HepG2 (cell line): Measurements from ENCODE around the gene ENTHD1. TPM values are rescaled to one million over a fixed set of nuclear protein-coding genes. Genes with fewer than 3 reads are reported as not detected.

Experiments
- ATAC-seq: fragments of 200-7000 bp; cut with Tn5 transposase; 3 replicates; pipeline ENCODE4 v1.9.1; 2020; ENCODE audit warnings: mild to moderate bottlenecking, moderate library complexity
- BruUV-seq: library from RNA; stranded (reverse); fragments of 400-500 nt; replicated peaks from 2 replicates; lab custom pipeline; 2021; lab: Mats Ljungman, UMichigan
- CTCF ChIA-PET: fragments of 300-600 bp; formaldehyde crosslinking; extraction: SDS; loops from one replicate; lab custom pipeline; 2021; ENCODE audit warnings: low total read pairs, inconsistent platforms, low intra/inter-chr PET ratio; lab: Yijun Ruan, JAX
- POLR2A ChIA-PET: fragments of 350-600 bp; sonication (Branson Sonifier 250); formaldehyde crosslinking; loops from one replicate; lab custom pipeline; 2020; ENCODE audit warnings: antibody characterized with exemption, inconsistent platforms; lab: Yijun Ruan, JAX
- DNase-seq: peaks from one replicate; pipeline ENCODE4 v3.0.0-alpha.2; 2015; ENCODE audit warnings: low spot score
- FAIRE-seq: peaks from 3 replicates; lab custom pipeline; 2011; peaks lifted over from hg19 to GRCh38; lab: Jason Lieb, UNC
- H2AFZ ChIP-seq: one replicate; pipeline ENCODE4 v1.6.1; 2011; ENCODE audit warnings: low read length, inconsistent platforms
- H3K27ac ChIP-seq: fragments of 300-600 bp; 3 replicates; pipeline ENCODE4 v1.8.0; 2011; ENCODE audit warnings: mixed run types, mild to moderate bottlenecking, mixed read lengths, low read length, inconsistent platforms; ENCODE audit not compliant: insufficient read depth; ENCODE audit errors: extremely low read length
- H3K27me3 ChIP-seq, 2 experiments: fragments of 200-600 bp in 1 of 2; 2 replicates in 1 of 2; 3 replicates in 1 of 2; pipeline versions ENCODE4 v1.6.0 to v1.8.0; 2011; ENCODE audit warnings: low read length in 2 of 2, mild to moderate bottlenecking in 2 of 2, moderate library complexity in 2 of 2, inconsistent platforms in 1 of 2; ENCODE audit not compliant: insufficient read depth in 2 of 2, control insufficient read depth in 1 of 2
- H3K36me3 ChIP-seq, 2 experiments: fragments of 200-600 bp in 1 of 2; replicated peaks in 1 of 2; 2 replicates in 1 of 2; 3 replicates in 1 of 2; pipeline versions ENCODE4 v1.5.1 to v1.8.0; 2011; ENCODE audit warnings: low read length in 2 of 2, inconsistent platforms in 1 of 2; ENCODE audit not compliant: insufficient read depth in 2 of 2, control insufficient read depth in 1 of 2
- H3K4me1 ChIP-seq: 2 replicates; pipeline ENCODE4 v1.5.1; 2012; ENCODE audit warnings: low read length, inconsistent platforms; ENCODE audit not compliant: insufficient read depth
- H3K4me2 ChIP-seq: 2 replicates; pipeline ENCODE4 v1.6.0; 2011; ENCODE audit warnings: low read depth, low read length, inconsistent platforms
- H3K4me3 ChIP-seq, 3 experiments: fragments of 200-600 bp in 1 of 3; sonication (generic), shearing (Covaris generic) in 1 of 3; replicated peaks in 1 of 3; 2 replicates each; pipeline ENCODE4 v1.5.1; 2011 to 2016; ENCODE audit warnings: low read length in 3 of 3, inconsistent platforms in 2 of 3, low read depth in 2 of 3, mild to moderate bottlenecking in 2 of 3, control low read depth in 1 of 3, mixed read lengths in 1 of 3; ENCODE audit not compliant: insufficient read depth in 1 of 3
- H3K79me2 ChIP-seq: one replicate; pipeline ENCODE4 v1.6.1; 2011; ENCODE audit warnings: low read length, inconsistent platforms; ENCODE audit not compliant: insufficient read depth
- H3K9ac ChIP-seq: 2 replicates; pipeline ENCODE4 v1.6.0; 2011; ENCODE audit warnings: mild to moderate bottlenecking, low read depth, low read length, inconsistent platforms; ENCODE audit not compliant: insufficient read depth
- H3K9me3 ChIP-seq: 2 replicates; pipeline ENCODE4 v1.5.1; 2012; ENCODE audit warnings: mild to moderate bottlenecking, low read length
- H4K20me1 ChIP-seq: 2 replicates; pipeline ENCODE4 v1.6.0; 2011; ENCODE audit warnings: inconsistent platforms, mild to moderate bottlenecking, low read length, moderate library complexity; ENCODE audit not compliant: insufficient read depth
- ADNP ChIP-seq: sonication (generic); formaldehyde crosslinking; IDR thresholded peaks from 2 replicates; pipeline ENCODE4 v1.4.0; 2020; ENCODE audit warnings: missing genetic modification reagents
- BRCA1 ChIP-seq: sonication (generic); formaldehyde crosslinking; IDR thresholded peaks from 2 replicates; pipeline ENCODE4 v1.4.0; 2020; ENCODE audit warnings: missing genetic modification reagents
- EHMT2 ChIP-seq: fragments of 200-600 bp; sonication (generic); IDR thresholded peaks from 2 replicates; pipeline ENCODE4 v1.7.0; 2017; ENCODE audit warnings: antibody characterized with exemption, low read depth, low read length, borderline replicate concordance
- KDM4B ChIP-seq: sonication (generic); formaldehyde crosslinking; IDR thresholded peaks from 2 replicates; pipeline ENCODE4 v1.4.0; 2020; ENCODE audit warnings: missing genetic modification reagents
- MBNL3 ChIP-seq: fragments of 250-450 bp; sonication (Bioruptor Pico); conservative IDR thresholded peaks from 2 replicates; pipeline ENCODE4 v1.8.0; 2022; ENCODE audit warnings: mild to moderate bottlenecking, inconsistent platforms
- NFE2L1 ChIP-seq: sonication (generic); formaldehyde crosslinking; IDR thresholded peaks from 2 replicates; pipeline ENCODE4 v1.4.0; 2020; ENCODE audit warnings: missing genetic modification reagents, mild to moderate bottlenecking, borderline replicate concordance
- NFKB2 ChIP-seq: sonication (generic); formaldehyde crosslinking; IDR thresholded peaks from 2 replicates; pipeline ENCODE4 v1.4.0; 2020; ENCODE audit warnings: missing genetic modification reagents, borderline replicate concordance
- PAWR ChIP-seq: sonication (generic); formaldehyde crosslinking; IDR thresholded peaks from 2 replicates; pipeline ENCODE4 v1.4.0; 2020; ENCODE audit warnings: missing genetic modification reagents, mild to moderate bottlenecking, borderline replicate concordance
- SIN3B ChIP-seq: fragments of 150-350 bp; IDR thresholded peaks from 2 replicates; pipeline ENCODE4 v1.6.1; 2014; ENCODE audit warnings: low read length
- SRSF1 ChIP-seq: fragments of 200-400 bp; formaldehyde crosslinking; optimal IDR thresholded peaks from 2 replicates; pipeline ENCODE3; 2017; ENCODE audit warnings: mild to moderate bottlenecking, low read depth, low read length, moderate library complexity
- THAP11 ChIP-seq: IDR thresholded peaks from 2 replicates; pipeline ENCODE4 v1.6.1; 2016; ENCODE audit warnings: missing biosample characterization, missing genetic modification reagents
- ZKSCAN5 ChIP-seq: sonication (generic); formaldehyde crosslinking; IDR thresholded peaks from 2 replicates; pipeline ENCODE4 v1.5.1; 2020; ENCODE audit warnings: mild to moderate bottlenecking, missing genetic modification reagents
- ZNF143 ChIP-seq: sonication (generic); formaldehyde crosslinking; IDR thresholded peaks from 2 replicates; pipeline ENCODE4 v1.4.0; 2020; ENCODE audit warnings: missing genetic modification reagents
- ZNF781 ChIP-seq: sonication (generic); formaldehyde crosslinking; IDR thresholded peaks from 2 replicates; pipeline ENCODE4 v1.5.1; 2020; ENCODE audit warnings: borderline replicate concordance, mild to moderate bottlenecking, missing genetic modification reagents; ENCODE audit errors: not compliant biosample characterization
- WGBS: methylation state at CpG from one replicate; pipeline ENCODE4 v1.1.6; 2017; ENCODE audit warnings: low lambda C conversion rate; 5-methylcytosine and 5-hydroxymethylcytosine counted together
- in situ Hi-C: cut with HindIII; loops from 2 replicates; pipeline ENCODE4 v1.10.0; 2017; ENCODE audit warnings: low pct_unique_long_range_greater_than_20kb; ENCODE audit not compliant: extremely low pct_ligation_motif_present
- intact Hi-C: fragments of 100-400 bp; cut with micrococcal nuclease; formaldehyde crosslinking; loops from one replicate; pipeline ENCODE4 v1.10.0; 2022; ENCODE audit not compliant: unreplicated experiment
- polyA plus RNA-seq, 8 experiments: library from polyadenylated mRNA; depleted of rRNA in 3 of 8; stranded (reverse) in 7 of 8; unstranded in 1 of 8; fragments of >200 nt; fragmentation: Illumina TruSeq in 4 of 8; extraction: Trizol in 4 of 8; gene quantifications; 2 replicates each; pipeline versions ENCODE4 v1.2.1 to v1.2.3, GENCODE V29; 2011 to 2016; ENCODE audit warnings: low read depth in 4 of 8, missing spikeins in 1 of 8, mixed read lengths in 1 of 8; ENCODE audit not compliant: insufficient read depth in 1 of 8
- total RNA-seq, 5 experiments: library from RNA; depleted of rRNA; stranded (reverse); fragments of >200 nt; fragmentation: Illumina TruSeq; extraction: Trizol; gene quantifications; 2 replicates each; pipeline ENCODE4 v1.2.3, GENCODE V29; 2016; ENCODE audit warnings: low read depth in 1 of 5
- TF ChIP-seq, protein P1 (sequence below): IDR thresholded peaks from 2 replicates; pipeline ENCODE4 v1.6.1; 2016; ENCODE audit warnings: missing biosample characterization, missing genetic modification reagents, low read depth
- TF ChIP-seq, protein P2 (sequence below): fragments of 450-650 bp; IDR thresholded peaks from 2 replicates; pipeline ENCODE4 v1.6.1; 2017

ENTHD1 gene
- total and polyA plus RNA-seq, 2 of the 13 experiments (the other 11 are each of a cell fraction or from before 2014, with no cell fraction given), result not detected

DNA sequence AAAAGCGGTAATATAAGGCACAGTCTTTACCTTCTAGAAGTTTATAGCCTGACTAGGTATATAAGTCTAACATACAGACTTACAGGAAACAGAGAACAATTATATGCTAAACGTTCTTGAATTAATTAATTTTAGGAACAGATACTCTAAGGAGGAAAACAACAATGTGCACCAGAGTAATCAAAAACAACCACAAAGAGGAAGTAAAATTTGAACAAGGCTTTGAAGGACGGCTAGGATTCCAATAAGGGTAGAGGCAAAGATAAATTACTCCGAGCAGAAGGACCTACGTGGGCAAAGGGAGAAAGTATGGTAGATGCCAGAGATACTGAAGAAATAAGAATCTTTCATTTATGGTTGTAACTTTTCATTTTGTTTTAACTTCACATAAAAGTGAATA is 54.4 kb downstream of the ENTHD1 start (continued):
- TF ChIP-seq, protein P1, sequence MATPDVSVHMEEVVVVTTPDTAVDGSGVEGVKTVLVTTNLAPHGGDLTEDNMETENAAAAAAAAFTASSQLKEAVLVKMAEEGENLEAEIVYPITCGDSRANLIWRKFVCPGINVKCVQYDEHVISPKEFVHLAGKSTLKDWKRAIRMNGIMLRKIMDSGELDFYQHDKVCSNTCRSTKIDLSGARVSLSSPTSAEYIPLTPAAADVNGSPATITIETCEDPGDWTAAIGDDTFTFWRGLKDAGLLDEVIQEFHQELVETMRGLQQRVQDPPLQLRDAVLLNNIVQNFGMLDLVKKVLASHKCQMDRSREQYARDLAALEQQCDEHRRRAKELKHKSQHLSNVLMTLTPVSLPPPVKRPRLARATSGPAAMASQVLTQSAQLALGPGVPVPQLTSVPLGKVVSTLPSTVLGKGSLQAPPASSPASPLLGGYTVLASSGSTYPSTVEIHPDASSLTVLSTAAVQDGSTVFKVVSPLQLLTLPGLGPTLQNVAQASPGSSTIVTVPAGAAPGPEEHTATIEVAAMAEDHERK, result no peak
- TF ChIP-seq THAP11 (CRISPR knock-in tag), result no peak

DNA sequence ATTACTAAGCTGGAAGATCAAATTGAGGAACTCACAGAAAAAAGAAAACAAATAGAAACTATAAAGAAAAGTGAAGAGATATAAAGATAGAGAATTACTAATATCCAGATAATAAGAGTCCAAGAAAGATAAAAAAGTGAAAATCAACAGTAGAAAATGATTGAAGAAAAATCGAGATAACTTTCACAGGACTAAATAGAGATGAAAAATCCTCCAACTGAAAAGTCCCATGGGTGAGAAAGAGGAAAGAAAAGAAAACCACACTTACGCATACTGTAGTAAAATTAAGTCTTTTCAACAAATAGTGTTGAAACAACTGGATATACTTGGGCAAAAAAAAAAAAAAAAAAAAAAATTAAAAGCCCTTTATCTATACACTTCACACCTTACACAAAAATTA is 60.0 kb downstream of the ENTHD1 start:
- DNase-seq (no peak), ATAC-seq (no peak), FAIRE-seq (no peak)
- BruUV-seq, result no TSS peak
- H3K9me3 ChIP-seq, result no peaks in the 10 kb centered on the region
- no peaks in the 10 kb centered on the region for H3K4me1 ChIP-seq
- no peak for TF ChIP-seq ZNF781 (CRISPR knock-in tag)
- TF ChIP-seq EHMT2, result no peak
- no peak for TF ChIP-seq ADNP
- no peak for TF ChIP-seq BRCA1 (CRISPR knock-in tag)
- TF ChIP-seq, protein P2, sequence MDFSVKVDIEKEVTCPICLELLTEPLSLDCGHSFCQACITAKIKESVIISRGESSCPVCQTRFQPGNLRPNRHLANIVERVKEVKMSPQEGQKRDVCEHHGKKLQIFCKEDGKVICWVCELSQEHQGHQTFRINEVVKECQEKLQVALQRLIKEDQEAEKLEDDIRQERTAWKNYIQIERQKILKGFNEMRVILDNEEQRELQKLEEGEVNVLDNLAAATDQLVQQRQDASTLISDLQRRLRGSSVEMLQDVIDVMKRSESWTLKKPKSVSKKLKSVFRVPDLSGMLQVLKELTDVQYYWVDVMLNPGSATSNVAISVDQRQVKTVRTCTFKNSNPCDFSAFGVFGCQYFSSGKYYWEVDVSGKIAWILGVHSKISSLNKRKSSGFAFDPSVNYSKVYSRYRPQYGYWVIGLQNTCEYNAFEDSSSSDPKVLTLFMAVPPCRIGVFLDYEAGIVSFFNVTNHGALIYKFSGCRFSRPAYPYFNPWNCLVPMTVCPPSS, result no peak
- TF ChIP-seq SRSF1, result no peak
- TF ChIP-seq NFKB2 (CRISPR knock-in tag), result no peak
- no peak for TF ChIP-seq PAWR
- TF ChIP-seq ZKSCAN5 (CRISPR knock-in tag), result no peak
- no peak for TF ChIP-seq KDM4B (CRISPR knock-in tag)
- TF ChIP-seq ZNF143 (CRISPR knock-in tag), result no peak
- no peak for TF ChIP-seq NFE2L1 (CRISPR knock-in tag)
- no peak for TF ChIP-seq SIN3B
- TF ChIP-seq MBNL3, result no peak
- ChIA-PET POLR2A (no interaction called here), CTCF (no interaction called here)
- intact Hi-C loops (no loop called here), in situ Hi-C loops (no loop called here)
- no peak overlapping the region for H3K4me3 ChIP-seq
- H4K20me1 ChIP-seq, result no peaks in the 10 kb centered on the region
- H2AFZ ChIP-seq, result no peak overlapping the region
- no peak overlapping the region for H3K9ac ChIP-seq
- H3K27ac ChIP-seq, result no peak overlapping the region
- no peaks in the 10 kb centered on the region for H3K79me2 ChIP-seq
- peaks cover 0 to 4% of the 10 kb centered on the region in 2 experiments; a peak in 2 of 5 replicates for H3K27me3 ChIP-seq
- no peaks in the 10 kb centered on the region for H3K36me3 ChIP-seq
- H3K4me2 ChIP-seq, result no peak overlapping the region
- WGBS, result 47% methylated on average over 2 of the region's 2 CpGs
